GM21367 (cell line): ENCODE data around the gene FDPS.
"Not testable (repeated sequence)": the region's sequence is repeated elsewhere in the genome, so short reads cannot be mapped to it uniquely, and the experiment has no call there.

ENCODE experiments used
- ATAC-seq: cut with Tn5 transposase; IDR thresholded peaks from one replicate; pipeline ENCODE4 v1.9.1; 2021; ENCODE audit not compliant: unreplicated experiment

The FDPS gene

DNA sequence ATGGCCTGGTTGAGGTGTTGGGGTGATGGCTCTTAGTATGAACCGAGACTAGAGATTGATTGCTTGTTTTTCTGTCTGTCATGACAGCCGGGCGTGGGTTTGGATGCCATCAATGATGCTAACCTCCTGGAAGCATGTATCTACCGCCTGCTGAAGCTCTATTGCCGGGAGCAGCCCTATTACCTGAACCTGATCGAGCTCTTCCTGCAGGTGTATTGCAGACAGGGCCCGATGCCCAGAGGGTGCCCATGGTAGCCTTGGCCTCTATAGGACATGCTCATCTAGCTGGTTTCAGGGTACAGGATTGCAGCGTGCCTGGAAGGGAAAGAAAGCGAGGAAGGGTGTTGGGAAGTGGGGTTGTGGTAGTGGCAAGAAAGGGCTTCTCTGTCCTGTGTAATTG, 9.4 kb downstream of the FDPS start:
- ATAC-seq, result no peak

DNA sequence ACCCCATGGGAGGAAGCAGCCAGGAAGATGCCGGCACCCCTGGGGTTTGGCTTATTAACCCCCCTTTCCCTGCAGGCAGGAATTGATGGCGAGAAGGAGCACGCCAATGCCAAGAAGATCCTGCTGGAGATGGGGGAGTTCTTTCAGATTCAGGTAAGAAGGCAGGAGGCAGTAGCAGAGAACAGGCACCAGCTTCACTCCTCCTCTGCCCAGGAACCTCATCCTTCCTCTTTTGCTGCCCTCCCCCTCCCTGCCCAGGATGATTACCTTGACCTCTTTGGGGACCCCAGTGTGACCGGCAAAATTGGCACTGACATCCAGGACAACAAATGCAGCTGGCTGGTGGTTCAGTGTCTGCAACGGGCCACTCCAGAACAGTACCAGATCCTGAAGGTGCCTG, 10.9 kb downstream of the FDPS start:
- no peak for ATAC-seq

DNA sequence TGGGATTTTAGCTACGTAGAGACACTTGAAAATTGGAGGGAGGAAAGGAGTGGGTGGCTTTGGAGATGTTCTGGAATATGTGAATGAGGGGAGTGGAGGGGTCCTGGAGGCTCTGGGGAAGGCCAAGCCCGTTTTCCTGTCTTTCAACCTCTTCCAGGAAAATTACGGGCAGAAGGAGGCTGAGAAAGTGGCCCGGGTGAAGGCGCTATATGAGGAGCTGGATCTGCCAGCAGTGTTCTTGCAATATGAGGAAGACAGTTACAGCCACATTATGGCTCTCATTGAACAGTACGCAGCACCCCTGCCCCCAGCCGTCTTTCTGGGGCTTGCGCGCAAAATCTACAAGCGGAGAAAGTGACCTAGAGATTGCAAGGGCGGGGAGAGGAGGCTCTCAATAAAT, 11.6 kb downstream of the FDPS start:
- no peak for ATAC-seq

DNA sequence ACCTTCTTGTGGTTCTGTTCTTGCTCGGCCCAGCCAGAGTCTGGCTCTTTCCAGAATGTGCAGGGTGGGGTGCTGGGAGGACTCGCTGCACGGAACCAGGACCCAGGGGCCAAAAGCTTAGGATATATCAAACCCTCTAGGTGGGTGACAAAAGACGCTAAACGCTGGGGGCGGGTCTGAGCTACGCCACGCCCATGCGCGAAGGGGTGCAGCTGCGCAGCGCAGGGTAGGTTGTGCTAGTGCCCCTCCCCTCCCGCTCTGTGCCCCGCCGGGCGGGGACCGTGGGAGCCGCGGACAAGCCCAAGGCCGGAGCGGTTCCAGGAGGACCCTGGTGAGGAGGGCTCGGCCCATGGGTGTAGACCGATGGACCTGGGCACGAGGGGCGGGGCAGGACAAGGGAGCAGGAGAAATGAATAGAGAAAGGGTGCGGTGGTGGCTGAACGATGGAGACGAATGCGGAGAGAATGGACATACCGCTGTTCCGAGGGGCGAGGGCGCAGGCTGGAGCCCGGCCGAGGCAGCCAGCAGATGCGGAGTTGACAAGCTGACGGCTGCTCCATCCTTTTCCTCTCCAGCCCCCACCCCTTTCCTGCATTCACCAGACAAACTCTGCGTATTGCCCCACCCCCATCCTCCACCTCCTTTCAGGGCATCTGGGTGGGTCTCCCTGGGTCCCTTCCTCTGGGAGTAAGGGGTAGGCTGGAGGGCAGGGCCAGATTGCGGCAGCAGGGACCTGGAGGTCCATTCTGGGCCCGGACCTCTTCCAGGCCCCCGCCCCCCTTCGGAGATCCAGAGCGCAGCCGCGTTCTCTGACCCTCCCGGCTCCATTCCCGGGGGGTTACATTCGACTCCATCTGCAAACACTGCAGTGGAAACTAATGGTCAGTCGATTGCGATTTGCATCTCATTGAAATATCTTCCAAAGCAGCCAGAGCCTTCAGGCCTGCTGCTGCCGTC, 12.3 kb downstream of the FDPS start, which contains the start of gene RUSC1:
RUSC1 (plus strand) TSS at position 234 of the 957 bp plus-strand sequence. CDS start 880 bp downstream, outside the sequence.
- no peak for ATAC-seq

DNA sequence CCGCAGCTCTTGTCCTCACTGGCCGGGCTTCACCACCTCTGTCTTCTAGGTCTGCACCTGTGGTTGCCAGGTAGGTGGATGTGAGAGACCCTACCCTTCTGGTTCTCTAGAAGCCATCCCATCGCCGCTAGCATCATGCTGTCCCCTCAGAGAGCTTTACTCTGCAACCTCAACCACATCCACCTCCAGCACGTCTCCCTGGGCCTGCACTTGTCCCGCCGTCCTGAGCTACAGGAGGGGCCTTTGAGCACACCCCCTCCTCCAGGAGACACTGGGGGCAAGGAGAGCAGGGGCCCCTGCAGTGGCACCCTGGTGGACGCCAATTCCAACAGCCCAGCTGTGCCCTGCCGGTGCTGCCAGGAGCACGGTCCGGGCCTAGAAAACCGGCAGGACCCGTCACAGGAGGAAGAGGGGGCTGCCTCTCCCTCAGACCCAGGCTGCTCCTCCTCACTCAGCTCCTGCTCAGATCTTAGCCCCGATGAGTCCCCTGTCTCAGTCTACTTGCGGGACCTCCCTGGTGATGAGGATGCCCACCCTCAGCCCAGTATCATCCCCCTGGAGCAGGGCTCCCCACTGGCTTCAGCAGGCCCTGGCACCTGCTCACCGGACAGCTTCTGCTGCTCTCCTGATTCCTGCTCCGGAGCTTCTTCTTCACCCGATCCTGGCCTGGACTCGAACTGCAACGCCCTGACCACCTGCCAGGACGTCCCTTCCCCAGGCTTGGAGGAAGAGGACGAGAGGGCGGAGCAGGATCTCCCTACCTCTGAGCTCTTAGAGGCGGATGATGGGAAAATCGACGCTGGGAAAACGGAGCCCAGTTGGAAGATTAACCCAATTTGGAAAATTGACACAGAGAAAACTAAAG, 13.2 kb downstream of the FDPS start:
- no peak for ATAC-seq

DNA sequence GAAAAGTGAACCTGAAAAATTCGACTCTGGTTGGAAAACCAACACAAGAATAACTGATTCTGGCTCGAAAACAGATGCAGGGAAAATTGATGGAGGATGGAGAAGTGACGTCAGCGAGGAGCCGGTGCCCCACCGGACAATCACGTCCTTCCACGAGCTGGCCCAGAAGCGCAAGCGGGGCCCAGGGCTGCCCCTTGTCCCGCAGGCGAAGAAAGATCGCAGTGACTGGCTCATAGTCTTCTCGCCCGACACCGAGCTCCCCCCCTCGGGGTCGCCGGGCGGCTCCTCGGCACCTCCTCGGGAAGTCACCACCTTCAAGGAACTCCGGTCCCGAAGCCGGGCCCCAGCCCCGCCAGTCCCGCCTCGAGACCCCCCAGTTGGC, 13.9 kb downstream of the FDPS start:
- ATAC-seq, result no peak

DNA sequence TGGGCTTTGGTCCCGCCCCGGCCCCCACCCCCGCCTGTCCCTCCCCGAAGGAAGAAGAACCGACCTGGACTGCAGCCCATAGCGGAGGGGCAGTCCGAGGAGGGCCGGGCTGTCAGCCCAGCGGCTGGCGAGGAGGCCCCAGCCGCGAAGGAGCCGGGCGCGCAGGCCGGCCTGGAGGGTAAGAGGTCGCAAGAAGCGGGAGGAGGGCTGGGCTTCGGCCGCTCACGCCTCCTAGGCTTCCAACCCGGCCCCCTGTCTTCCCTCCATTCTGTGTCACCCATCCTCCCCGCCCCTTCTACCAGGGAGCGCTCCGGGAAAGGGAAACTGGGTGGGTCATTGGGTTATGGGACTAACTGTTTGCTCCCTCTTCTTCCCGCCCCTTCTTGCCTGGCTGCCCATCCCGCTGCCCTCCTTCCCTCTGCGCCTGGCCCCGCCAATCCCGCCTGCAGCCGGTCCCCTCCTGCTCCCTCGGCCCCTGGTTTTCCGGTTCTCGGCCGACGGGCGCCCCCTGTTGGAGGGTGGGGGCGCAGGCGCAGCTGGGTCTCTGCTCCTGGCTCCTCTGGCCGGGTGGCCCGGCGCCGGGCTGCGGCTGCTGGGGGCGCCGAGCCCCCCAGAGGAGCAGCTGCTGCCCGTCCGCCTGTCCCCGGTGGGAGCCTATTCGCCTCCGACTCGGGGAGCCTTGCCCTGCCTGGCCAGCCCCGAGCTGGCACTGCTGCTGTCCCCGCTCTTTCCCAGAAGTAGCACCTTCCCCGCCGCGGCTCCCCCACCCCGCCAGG, 14.5 kb downstream of the FDPS start:
- ATAC-seq, result peak; percentile 36

DNA sequence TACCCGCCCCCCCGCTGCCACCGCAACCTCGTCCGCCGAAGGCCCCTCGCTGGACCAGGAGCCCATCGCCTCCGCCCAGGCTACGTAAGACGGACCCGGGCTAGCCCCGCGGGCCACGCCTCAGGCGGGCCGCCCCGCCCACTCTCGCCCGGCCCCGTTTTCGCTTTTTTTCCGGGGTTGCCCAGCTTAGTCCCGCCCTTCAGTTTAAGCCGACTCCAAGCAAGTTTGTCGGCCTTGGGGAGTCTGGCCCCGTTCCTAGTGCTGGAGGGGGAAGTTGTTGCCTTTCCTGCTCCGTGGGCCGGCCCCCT, 15.0 kb downstream of the FDPS start:
- ATAC-seq, result peak; percentile 32

DNA sequence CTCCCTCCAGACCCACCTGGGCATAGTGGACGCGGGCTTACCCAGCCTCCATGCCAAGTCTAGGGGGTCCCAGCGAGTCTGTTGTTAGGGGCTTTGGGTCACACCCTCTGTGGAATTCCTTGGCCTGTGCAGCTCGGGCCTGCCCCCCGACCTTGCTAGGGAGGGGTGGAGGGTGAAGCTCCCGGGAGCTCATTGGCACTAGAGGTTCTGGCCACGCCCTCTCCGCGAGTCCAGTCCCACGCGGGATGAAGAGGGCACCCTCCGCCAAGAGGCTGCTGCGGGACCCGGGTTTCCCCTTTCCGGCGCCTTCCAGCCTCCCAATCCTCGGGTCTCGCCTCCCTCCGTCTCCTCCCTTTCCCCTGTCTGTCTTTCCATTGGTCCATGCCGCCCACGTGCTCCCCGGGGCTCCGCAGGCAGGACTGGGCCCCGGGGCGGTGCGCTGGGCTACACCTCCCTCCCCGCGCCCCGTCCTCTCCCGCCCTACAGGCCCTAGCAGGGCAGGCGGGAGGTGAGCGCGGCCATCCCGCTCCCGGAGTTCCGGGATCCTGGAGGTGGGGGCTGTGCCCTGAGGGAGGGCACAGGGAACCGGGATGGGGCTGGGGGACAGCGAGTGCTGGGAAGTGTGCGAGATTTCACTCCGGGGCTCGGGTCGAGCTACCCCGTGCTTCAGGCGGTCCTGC, 15.5 kb downstream of the FDPS start:
- ATAC-seq, result peak; percentile 46

DNA sequence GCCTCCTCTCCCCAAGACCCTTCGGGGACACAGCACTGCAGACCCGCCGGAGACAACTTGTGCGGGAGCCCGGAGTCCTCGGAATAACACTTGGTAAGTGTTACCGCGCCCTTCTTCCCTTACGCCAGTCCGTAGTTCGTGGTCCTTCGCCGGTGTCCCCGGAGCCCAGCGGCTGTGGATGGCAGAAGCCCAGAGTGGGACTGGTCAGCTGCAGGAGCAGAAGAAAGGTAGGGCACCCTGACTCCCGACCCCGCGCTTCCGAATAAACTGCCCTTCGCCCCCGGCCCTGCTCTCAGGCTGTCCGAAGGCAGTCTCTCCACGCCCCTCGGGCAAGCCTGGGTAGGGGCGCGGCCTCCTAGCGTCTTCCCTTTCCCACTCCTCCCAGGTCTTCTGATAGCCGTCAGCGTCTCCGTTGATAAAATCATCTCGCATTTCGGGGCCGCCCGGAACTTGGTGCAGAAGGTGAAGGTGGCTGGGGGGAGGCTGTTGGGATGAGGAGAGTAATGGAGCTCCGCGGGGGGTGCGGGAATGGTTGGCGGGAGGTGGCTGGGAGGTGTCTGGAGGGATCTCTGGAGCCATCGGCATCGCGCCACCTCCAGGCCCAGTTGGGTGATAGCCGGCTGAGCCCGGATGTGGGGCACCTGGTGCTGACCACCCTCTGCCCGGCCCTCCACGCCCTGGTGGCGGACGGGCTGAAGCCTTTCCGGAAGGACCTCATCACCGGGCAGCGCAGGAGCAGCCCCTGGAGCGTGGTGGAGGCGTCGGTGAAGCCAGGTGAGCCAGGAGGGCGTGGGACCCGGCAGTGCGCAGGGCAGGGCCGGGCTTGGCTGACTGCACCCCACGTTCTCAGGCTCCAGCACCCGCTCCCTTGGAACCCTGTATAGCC, 16.3 kb downstream of the FDPS start:
- no peak for ATAC-seq

DNA sequence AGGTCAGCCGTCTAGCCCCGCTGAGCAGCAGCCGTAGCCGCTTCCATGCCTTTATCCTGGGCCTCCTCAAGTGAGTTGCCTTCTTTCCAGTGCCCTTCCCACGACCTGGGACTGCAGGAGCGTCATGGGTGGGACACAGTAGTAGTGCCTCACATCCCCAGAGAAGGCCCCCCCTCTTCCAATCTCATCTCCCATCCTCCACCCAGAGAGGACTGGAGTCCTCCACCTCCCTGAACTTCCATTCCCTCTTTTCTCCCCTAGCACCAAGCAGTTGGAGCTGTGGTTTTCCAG, 16.9 kb downstream of the FDPS start:
- ATAC-seq, result no peak

DNA sequence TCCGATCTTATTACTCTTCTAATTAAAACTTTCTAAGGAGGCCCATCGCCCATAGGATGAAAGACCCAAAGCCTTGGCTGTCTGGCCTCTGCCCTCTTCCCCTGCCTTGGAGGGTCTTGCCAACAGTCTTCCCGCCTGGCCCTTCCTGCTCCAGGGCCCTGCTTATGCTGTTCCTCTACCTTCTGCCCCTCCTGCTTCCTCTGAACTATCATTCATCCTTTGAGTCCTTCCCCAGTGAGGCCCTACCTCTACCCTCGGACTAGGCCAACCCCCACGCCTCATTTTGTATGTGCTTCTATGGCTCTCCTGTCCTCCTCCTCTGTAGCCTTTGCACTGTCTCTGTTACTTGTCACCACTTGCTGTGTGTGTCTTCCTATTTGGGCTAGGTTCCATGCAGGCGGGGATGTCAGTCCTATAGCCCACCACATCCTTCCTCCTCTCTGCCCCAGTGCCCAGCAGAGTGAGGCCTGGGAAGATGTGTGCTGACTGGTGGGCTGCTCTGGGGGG, 17.4 kb downstream of the FDPS start:
- no peak for ATAC-seq

DNA sequence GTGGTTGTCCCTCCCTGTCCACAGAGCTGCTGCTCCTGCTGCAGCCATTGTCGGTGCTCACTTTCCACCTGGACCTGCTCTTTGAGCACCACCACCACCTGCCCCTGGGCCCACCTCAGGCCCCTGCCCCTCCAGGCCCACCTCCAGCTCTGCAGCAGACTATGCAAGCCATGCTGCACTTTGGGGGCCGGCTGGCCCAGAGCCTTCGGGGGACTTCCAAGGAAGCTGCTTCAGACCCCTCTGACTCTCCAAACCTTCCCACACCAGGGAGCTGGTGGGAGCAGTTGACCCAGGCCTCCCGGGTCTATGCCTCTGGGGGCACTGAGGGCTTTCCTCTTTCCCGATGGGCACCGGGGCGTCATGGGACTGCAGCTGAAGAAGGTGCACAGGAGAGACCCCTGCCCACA, 18.0 kb downstream of the FDPS start:
- no peak for ATAC-seq

DNA sequence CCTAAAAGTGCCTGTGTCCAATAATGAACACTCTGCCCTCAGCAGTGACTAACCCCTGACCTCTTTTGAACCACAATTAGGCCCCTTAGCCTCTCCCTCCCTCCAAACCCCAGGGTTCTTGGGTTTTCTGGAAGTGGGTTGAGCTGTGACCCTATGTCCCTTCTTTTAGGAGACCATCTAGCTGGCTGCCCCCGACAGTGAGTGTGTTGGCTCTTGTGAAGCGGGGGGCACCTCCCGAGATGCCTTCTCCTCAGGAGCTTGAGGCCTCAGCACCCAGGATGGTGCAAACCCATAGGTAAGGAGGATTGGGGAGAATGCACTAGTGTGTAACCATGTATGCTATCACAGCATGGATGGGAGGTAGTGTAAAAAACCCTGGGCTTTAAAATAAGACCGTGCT, 19.3 kb downstream of the FDPS start:
- ATAC-seq, result no peak

DNA sequence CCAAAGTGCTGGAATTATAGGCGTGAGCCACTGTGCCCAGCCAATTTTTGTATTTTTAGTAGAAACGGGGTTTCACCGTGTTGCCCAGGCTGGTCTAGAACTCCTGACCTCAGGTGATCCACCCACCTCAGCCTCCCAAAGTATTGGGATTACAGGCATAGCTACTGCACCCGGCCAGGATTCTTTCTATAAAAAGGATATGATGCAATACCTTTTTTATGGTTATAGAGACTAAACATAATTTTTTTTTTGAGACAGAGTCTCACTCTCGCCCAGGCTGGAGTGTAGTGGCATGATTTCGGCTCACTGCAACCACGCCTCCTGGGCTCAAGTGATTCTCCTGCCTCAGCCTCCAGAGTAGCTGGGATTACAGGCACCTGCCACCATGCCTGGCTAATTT, 20.2 kb downstream of the FDPS start:
- not testable (repeated sequence) for ATAC-seq

DNA sequence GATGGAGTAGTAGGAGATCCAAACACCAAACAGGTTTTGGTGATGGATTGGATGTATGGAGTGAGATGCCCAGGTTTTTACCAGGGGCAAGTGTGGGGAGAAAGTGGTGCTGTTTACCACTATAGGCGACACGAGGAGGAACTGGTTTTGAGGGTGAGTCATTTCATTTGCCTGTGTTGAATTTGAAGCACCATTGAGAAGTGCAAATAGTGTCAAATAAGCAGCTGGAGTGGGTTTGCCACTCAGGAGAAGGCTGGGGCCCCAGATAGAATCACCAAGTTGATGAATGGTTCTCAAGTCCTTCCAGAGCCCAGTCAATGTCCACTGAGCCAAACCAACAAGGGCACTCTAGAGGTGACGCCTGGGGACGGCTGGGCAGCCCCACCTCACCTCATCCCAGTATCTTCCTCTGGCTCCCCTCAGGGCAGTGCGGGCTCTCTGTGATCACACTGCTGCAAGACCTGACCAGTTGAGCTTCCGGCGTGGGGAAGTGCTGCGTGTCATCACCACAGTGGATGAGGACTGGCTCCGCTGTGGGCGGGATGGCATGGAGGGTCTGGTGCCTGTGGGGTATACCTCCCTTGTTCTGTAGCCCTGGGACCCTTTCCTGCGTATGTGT, 21.4 kb downstream of the FDPS start:
- ATAC-seq, result no peak

DNA sequence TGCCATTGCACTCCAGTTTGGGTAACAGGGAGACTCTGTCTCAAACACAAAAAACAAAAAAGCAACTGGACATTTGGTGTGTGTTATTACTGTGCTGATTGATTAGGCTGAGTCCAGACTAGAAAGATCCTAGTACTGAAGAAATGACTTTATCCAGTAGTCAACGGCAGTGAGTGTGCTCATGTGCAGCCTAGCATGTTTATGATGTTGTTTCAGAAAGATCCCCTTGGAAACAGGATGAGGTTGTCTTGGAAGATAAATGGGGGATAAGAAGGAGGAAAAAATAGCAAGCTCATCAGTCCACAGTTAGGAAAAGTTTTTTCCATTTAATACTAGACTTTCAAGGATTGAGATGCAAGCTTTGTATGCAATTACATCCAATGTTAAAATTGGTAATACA, 26.3 kb downstream of the FDPS start:
- ATAC-seq, result no peak

DNA sequence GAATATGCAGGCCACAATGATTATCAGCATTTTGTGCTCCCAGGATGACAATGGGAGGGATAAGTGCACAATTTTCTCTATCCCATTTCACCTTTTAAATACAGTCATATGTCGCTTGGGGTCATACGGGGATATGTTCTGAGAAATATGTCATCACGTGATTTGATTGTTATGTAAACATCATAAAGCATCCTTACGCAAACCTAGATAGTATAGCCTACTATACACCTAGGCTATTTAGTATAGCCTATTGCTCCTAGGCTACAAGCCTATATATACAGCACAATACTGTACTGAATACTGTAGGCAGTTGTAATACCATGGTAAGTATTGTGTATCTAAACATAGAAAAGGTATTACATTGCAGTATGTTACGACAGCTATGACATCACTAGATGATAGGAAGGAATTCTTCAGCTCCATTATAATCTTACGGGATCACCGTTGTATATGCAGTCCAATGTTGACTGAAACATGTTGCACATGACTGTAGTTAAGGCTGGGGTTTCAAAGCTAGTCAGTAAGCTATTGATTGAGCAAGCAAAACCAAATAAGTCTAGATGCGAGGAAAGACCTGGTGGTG, 30.9 kb downstream of the FDPS start:
- ATAC-seq, result no peak

DNA sequence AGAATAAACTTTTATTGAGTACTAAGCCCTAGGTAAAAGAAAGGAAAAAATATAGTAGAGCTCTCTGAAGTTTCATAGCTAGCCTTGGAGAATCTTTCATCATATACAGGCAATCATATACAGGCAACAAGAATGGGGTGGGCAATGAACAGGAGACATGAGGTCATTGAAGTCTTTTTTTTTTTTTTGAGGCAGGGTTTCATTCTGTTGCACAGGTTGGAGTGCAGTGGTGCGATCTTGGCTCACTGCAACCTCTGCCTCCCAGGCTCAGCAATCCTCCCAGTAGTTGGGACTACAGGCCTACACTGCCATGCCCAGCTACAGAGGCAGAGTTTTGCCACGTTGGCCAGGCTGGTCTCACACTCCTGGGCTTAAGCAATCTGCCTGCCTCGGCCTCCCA, 34.2 kb downstream of the FDPS start:
- no peak for ATAC-seq
